Left ventricle myocardium inferior (tissue), 1 donor: ENCODE results near the gene CPAMD8. TPM values are rescaled to one million over a fixed set of nuclear protein-coding genes. Genes with fewer than 3 reads are reported as not detected.
"Not testable (repeated sequence)": the region's sequence is repeated elsewhere in the genome, so short reads cannot be mapped to it uniquely, and the experiment has no call there.

Experiments used
- DNase-seq: peaks from one replicate; pipeline ENCODE4 v3.0.0-alpha.2; 2020
- H3K27ac ChIP-seq: fragments of 200-600 bp; replicated peaks from 2 replicates; pipeline ENCODE4 v1.8.0; 2021
- H3K27me3 ChIP-seq: fragments of 200-600 bp; 2 replicates; pipeline ENCODE4 v1.8.0; 2021; ENCODE audit warnings: low read depth
- H3K36me3 ChIP-seq: fragments of 200-600 bp; 2 replicates; pipeline ENCODE4 v1.8.0; 2021
- H3K4me1 ChIP-seq: fragments of 200-600 bp; 2 replicates; pipeline ENCODE4 v1.8.0; 2021
- H3K4me3 ChIP-seq: fragments of 200-600 bp; 2 replicates; pipeline ENCODE4 v1.8.0; 2021; ENCODE audit warnings: mild to moderate bottlenecking, moderate library complexity
- H3K9me3 ChIP-seq: fragments of 200-600 bp; replicated peaks from 2 replicates; pipeline ENCODE4 v1.8.0; 2021
- intact Hi-C: fragments of 100-400 bp; cut with micrococcal nuclease; formaldehyde crosslinking; loops from one replicate; pipeline ENCODE4 v1.11.0; 2022
- total RNA-seq: library from RNA; stranded (reverse); fragmentation: NEBNext Ultra II Directional; extraction: Animal tissue kit (Norgen Biotek cat#: 25700); gene quantifications from one replicate; pipeline ENCODE4 v1.2.1, GENCODE V29; 2021
- TF ChIP-seq, protein P1 (sequence below): fragments of 200-600 bp; IDR thresholded peaks from 2 replicates; pipeline ENCODE4 v1.8.0; 2021; ENCODE audit warnings: antibody characterized with exemption, mild to moderate bottlenecking, borderline replicate concordance
- donor health status: DM: no; HTN: yes; CAD: no; lungs with severe emphysema.

Gene CPAMD8
- total RNA-seq, 1 donor from 2014 or later: 13.7 TPM

DNA sequence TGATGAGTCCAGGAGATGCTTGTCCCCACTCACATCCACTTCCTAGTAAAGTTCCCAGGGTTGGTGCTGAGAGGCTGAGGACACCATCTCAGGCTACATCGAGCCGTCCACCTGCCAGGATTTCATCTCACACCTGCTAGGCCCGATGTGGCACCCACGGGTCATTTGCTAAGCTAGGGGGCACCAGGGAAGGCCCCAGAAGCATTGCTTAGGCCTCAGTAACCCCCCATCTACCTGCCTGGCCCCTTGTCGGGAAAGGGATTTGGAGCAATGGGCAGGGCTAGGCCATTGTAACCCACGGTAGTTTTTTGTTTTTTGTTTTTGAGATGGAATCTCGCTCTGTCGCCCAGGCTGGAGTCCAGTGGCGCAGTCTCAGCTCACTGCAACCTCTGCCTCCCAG is 86.0 kb downstream of the CPAMD8 start:
- Histone ChIP-seq H3K36me3 (no peaks in the 10 kb centered on the region), H3K4me1 (peaks cover 16% of the 10 kb centered on the region), H3K27me3 (no peaks in the 10 kb centered on the region), H3K4me3 (no peak overlapping the region), H3K9me3 (peaks cover 5% of the 10 kb centered on the region), H3K27ac (no peak overlapping the region)
- DNase-seq: no peak
- intact Hi-C loops: no loop called here
- TF ChIP-seq, protein P1, sequence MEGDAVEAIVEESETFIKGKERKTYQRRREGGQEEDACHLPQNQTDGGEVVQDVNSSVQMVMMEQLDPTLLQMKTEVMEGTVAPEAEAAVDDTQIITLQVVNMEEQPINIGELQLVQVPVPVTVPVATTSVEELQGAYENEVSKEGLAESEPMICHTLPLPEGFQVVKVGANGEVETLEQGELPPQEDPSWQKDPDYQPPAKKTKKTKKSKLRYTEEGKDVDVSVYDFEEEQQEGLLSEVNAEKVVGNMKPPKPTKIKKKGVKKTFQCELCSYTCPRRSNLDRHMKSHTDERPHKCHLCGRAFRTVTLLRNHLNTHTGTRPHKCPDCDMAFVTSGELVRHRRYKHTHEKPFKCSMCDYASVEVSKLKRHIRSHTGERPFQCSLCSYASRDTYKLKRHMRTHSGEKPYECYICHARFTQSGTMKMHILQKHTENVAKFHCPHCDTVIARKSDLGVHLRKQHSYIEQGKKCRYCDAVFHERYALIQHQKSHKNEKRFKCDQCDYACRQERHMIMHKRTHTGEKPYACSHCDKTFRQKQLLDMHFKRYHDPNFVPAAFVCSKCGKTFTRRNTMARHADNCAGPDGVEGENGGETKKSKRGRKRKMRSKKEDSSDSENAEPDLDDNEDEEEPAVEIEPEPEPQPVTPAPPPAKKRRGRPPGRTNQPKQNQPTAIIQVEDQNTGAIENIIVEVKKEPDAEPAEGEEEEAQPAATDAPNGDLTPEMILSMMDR: no peak

- H3K4me3 ChIP-seq, H3K27ac ChIP-seq, intact Hi-C loops, H3K27me3 ChIP-seq, DNase-seq, H3K36me3 ChIP-seq: not testable (repeated sequence)
- H3K4me1 ChIP-seq: peaks cover 12% of the 10 kb centered on the region
- peaks cover 11% of the 10 kb centered on the region for H3K9me3 ChIP-seq
These were observed 86.5 kb downstream of the CPAMD8 start for GRCh38 chr19:16940063-16940462.

DNA sequence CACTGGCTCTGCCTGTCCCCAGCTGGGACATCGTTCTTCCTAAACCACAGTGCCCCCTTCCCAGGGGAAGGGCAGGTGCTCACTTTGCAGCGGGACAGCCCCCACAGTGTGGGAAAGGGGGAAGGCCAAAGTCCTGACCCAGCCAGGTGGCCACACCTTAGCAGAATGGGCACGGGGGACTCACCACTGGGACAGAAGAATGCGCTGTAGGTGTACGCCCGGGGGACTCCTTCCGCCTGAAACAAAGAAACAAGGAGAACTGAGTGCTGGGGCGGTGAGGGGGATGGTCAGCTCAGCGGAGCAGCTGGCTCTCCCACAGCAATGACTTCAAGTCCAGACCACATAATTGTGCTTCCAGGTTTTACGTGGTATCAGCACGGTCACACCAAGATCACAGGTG is 88.4 kb downstream of the CPAMD8 start:
- intact Hi-C loops: no loop called here
- Histone ChIP-seq H3K4me1 (no peaks in the 10 kb centered on the region), H3K4me3 (no peak overlapping the region), H3K27ac (no peak overlapping the region), H3K36me3 (peaks cover 3% of the 10 kb centered on the region), H3K9me3 (peaks cover 29% of the 10 kb centered on the region), H3K27me3 (no peaks in the 10 kb centered on the region)
- TF ChIP-seq, protein P1: no peak
- no peak for DNase-seq

DNA sequence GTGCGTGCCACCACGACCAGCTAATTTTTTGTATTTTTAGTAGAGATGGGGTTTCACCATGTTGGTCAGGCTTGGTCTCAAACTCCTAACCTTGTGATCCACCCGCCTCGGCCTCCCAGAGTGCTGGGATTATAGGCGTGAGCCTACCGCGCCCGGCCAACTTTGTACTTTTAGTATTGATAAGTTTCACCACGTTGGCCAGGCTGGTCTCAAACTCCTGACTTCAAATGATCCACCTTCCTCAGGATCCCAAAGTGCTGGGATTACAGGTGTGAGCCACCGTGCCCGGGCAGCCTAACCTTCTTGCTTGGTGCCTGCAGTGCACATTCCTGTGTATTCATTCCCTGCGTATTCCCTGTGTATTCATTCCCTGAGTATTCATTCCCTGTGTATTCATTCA is 88.8 kb downstream of the CPAMD8 start:
- H3K27me3 ChIP-seq, DNase-seq, H3K4me1 ChIP-seq, H3K27ac ChIP-seq, intact Hi-C loops, H3K36me3 ChIP-seq, H3K4me3 ChIP-seq: not testable (repeated sequence)
- H3K9me3 ChIP-seq: peaks cover 31% of the 10 kb centered on the region

- Histone ChIP-seq H3K27ac (no peak overlapping the region), H3K36me3 (peaks cover 3% of the 10 kb centered on the region), H3K4me3 (no peak overlapping the region), H3K27me3 (no peaks in the 10 kb centered on the region), H3K9me3 (peaks cover 40% of the 10 kb centered on the region), H3K4me1 (no peaks in the 10 kb centered on the region)
- DNase-seq: no peak
- TF ChIP-seq, protein P1: no peak
- intact Hi-C loops: no loop called here
These were observed 89.7 kb downstream of the CPAMD8 start for GRCh38 chr19:16936901-16937300.

GRCh38 chr19:16934489-16934888 is 92.1 kb downstream of the CPAMD8 start:
- TF ChIP-seq, protein P1: no peak
- intact Hi-C loops: no loop called here
- H3K36me3 ChIP-seq: peaks cover 5% of the 10 kb centered on the region
- peaks cover 11% of the 10 kb centered on the region for H3K27me3 ChIP-seq
- H3K9me3 ChIP-seq: peaks cover 45% of the 10 kb centered on the region
- no peaks in the 10 kb centered on the region for H3K4me1 ChIP-seq
- no peak overlapping the region for H3K27ac ChIP-seq
- DNase-seq: no peak
- no peak overlapping the region for H3K4me3 ChIP-seq

DNA sequence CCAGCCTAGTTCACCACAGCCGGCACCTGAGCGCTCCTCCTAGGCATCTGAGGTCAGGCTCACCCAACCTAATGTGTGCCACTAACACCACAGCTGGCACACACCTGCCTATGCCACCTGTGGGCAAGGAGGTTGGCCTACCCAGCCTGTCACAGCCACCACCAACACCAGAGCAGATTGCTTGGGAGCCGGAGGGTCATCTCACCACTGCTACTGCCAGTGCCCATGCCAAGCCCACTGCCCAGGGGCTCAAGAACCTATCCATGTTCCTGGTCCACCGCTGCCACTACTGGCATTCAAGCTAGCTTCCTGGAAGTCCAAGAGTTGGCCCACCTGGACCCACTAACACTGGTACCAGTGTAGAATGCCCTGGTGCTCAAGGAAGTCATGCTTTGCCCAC is 95.3 kb downstream of the CPAMD8 start:
- no peak overlapping the region for H3K27ac ChIP-seq
- peaks cover 9% of the 10 kb centered on the region for H3K36me3 ChIP-seq
- H3K4me1 ChIP-seq: no peaks in the 10 kb centered on the region
- TF ChIP-seq, protein P1: no peak
- no peak overlapping the region for H3K4me3 ChIP-seq
- DNase-seq: no peak
- peaks cover 11% of the 10 kb centered on the region for H3K27me3 ChIP-seq
- intact Hi-C loops: no loop called here
- H3K9me3 ChIP-seq: peaks cover 52% of the 10 kb centered on the region
